GM13977 (cell line): ENCODE measurements around the gene HMOX2.

Source experiments
- DNase-seq: peaks from one replicate; pipeline ENCODE4 v3.0.0; 2012; ENCODE audit warnings: low spot score
- CTCF ChIP-seq: IDR thresholded peaks from 2 replicates; pipeline ENCODE4 v1.5.1; 2012; ENCODE audit warnings: mild to moderate bottlenecking, control low read depth; ENCODE audit not compliant: insufficient read depth; ENCODE audit errors: extremely low read depth, missing control alignments
- in situ Hi-C: fragments of 300-500 bp; cut with MboI; formaldehyde crosslinking; loops from one replicate; pipeline ENCODE4 v1.12.0; 2022; ENCODE audit warnings: low sequenced_read_pairs, low pct_unique_long_range_greater_than_20kb, mixed read lengths, inconsistent platforms; ENCODE audit not compliant: unreplicated experiment

Gene HMOX2

DNA sequence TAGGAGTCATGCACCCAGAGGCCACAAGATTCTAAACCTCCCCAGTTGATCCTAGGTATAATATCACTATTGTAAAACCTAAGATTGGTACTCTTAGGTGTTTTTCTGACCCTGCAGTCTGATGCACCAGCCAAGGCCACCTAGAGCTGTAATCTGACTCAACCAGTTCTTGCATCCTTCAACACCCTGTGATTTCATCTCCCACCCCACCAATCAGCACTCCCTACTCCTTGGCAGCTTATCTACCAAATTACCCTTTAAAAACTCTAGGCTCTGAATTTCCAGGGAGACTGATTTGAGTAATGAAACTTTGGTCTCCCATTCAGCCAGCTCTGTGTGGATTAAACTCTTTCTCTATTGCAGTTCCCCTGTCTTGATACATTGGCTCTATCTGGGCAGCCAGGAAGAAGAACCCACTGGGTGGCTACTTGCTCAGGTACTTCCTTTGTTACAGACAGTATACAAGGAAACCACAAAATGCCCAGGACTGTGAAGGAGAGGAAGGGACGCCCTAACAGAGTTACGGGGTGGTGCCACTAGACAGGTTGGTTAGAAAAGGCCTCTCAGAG, 63.6 kb downstream of the HMOX2 start:
- in situ Hi-C loops, result no loop called here
- no peak for DNase-seq

GRCh38 chr16:4544473-4544872, 68.3 kb downstream of the HMOX2 start:
- in situ Hi-C loops, result no loop called here
- TF ChIP-seq CTCF, result no peak
- no peak for DNase-seq

More for the DNA sequence above, 63.6 kb downstream of the HMOX2 start:
- no peak for TF ChIP-seq CTCF

DNA sequence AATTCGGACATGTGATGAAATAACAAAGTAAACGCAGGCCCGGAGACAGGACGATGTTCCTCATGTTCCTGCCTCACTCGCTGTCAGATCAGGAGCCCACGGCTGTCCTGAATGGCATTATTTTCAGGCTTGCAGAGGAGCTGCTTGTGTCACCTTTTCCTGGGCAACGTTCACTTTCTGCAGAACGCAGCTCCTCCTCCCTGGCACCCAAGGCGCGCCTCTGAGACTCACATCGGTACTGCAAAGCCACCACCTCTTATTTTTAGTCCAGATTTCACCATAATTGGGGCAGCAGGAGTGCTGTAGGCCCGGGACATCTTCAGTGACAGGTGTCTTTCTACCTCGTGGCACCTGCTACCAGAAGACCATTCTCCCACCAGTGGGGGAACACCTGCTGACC, 71.9 kb downstream of the HMOX2 start:
- TF ChIP-seq CTCF, result no peak
- in situ Hi-C loops, result no loop called here

DNA sequence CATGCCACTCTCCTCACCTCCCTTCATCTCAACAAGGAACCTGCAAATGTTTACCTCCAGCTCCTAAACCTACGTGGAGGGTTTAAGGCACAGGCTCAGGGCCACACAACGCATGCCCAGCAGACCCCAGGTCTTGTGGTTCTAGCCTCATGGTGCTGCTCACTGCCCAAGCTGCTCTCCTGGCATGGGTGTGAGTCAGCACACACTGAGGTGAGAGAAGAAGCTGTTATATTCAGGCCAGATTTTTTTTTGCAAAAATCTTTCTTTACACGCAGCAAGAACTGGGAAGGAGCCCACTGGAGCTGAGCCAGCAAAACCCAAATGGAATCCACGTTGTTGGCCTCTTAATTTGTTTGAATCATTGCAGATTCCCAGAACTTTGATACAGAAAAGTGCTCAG, 74.4 kb downstream of the HMOX2 start:
- TF ChIP-seq CTCF, result no peak
- no peak for DNase-seq
- in situ Hi-C loops, result no loop called here

More for the DNA sequence above, 71.9 kb downstream of the HMOX2 start:
- no peak for DNase-seq

DNA sequence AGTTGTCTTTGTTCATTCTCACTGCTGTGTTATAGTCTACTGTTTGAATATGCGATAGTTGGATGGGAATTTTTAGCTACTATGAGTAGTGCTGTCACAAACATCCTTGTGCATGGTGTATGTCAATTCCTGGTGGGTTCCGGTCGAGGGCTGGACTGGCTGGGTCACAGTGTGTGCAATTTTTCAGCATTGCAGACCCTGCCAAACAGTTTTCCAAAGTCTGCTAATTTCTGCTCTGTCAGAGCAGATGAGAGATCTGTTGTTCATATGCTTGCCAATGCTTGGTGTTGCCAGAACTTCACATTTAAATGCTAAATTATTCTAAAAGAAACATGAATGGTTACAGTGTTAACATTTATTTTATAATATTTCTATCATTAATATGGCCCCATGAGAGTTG, 76.3 kb downstream of the HMOX2 start:
- in situ Hi-C loops, result no loop called here
- no peak for DNase-seq

GRCh38 chr16:4556112-4556511, 79.9 kb downstream of the HMOX2 start, which contains the start of gene C16orf96:
C16orf96 (plus strand) TSS chr16:4556340; CDS start chr16:4556490, 150 bp downstream.
- TF ChIP-seq CTCF, result no peak
- in situ Hi-C loops, result no loop called here
- no peak for DNase-seq

More for the DNA sequence above, 76.3 kb downstream of the HMOX2 start:
- TF ChIP-seq CTCF, result no peak
